ENCODE data around the gene FADS6.
"Not testable (repeated sequence)": the region's sequence is repeated elsewhere in the genome, so short reads cannot be mapped to it uniquely, and the experiment has no call there.

Gene FADS6

DNA sequence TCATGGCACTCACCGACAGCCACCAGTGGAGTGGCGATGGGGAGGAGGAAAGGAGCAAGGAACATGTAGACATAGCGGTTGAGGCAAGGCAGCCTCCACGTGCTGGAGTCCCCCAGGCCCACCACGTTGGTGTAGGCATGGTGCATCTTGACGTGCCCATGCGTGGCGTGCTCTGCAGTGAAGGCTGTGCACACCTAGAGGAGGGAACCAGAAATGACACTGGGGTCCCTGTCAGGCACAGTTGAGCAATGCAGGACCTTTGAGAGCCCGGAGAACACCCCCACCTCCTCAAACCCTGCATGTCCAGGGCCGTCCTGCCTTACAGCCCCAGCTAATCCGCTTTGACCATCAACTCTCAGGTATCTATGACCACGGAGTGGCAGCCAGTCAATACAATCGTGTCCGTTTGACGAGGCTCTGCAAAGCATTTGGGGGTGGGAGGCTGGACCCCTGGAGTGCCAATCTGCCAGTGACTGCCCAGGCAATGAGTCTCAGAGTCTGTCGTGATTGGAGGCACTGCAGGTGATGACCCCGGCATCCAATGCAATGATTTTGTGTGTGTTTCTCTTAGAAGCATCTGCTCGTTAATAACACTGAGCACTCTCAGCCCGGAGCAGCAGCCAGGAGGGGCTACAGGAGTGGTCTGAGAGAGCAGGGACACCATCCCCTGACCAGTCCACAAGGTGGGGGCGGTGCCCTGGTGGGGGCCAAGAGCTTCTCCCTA lies 10.8 kb downstream of the FADS6 start:
- DNase-seq: no peak

DNA sequence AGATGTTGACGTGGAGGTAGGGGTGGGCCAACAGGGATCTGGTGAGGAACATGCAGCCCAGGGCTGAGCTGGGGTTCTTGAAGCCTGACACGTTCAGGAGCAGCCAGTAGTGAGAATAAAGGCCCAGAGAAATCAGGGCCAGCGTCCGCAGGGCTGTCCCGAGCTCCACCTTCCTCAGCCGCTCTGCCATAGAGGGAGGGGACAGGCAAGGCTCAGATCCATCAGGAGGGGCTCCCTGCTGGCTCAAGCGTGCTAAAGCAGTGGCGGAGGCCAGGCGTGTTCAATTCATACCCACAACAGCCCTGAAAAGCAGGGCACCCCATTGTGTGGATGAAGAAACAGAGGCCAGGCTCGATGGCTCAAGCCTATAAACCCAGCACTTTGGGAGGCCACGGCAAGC lies 12.4 kb downstream of the FADS6 start:
- no peak for DNase-seq

DNA sequence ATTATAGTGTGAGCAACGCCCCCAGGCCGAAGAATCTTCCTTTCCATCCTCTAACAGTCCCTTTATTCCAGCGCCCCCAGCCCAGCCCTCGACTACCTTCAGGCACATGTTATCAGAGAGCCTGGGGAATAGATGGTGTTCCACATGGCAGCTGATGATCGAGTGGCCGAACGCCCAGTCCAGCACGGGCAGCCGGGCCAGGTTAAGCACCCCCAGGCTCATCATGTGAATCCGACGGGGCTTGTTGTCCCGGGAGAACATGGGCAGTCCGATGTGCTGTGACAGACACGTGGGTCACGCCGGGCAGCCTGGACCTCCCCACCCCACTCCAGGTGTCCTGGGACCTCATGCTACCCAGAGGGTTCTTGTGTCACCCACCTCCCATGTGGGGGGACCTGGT lies 14.1 kb downstream of the FADS6 start:
- DNase-seq: no peak

DNA sequence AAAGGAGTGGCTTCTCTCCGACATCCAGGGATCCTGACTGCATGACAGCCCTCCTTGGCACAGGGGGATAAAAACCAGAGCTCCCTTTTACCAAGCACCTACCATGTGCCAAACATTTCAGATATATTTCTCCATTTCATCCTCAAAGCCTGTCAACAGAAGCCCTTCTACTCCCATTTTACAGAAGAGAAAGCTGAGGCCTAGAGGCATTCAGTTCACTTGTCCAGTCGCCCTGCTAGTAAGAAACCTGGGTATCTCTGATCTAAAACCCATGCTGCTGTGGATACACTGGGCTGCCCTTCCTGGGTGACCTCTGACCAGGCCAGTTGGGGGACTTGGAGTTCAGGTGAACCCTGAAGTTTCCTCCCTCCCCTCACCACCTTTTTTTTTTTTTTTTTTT lies 14.8 kb downstream of the FADS6 start:
- DNase-seq: no peak

DNA sequence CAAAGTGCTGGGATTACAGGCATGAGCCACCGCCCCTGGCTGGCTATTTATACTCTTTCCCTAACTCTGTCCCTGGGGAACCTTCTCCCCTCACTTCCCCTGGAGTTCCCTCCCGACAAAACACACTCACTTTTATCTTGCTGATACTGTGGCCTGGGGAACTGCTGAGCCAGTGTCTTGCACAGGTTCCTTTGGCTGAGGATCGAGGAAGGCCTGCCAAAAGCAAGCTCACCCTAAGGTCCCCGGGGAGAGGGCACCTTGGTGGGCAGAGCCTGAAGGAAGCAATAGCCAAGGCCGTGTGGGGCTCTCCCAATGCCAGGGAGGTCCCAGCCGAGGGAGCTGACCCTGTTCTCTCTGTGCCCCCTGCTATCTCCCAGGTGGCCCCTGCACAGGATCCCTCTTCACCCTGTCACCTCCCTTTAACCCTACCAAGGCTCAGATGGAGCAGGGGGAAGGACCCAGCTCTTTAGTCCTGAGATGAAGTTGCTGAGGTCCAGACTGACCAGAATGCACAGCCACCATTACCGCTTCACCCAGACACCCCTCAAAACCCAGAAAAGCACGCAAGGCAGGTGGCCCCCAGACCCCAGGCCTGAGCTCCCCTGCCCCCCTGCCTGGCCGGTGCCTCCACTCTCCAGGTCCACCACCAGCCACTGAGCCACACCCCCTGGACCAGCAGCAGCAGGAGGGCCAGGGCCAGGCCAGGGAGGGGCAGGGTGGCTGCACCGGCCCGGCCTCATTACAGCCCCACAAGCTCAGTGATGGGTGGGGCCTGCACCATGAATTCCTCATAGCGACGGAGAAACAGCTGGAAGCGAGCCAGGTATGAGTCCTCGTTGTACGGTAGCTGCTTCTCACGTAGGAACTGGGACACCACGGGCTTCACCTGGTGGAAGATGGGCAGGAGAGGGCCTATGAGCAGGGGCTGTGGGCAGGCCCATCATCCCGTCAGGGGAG lies 15.6 kb downstream of the FADS6 start:
- DNase-seq: no peak

DNA sequence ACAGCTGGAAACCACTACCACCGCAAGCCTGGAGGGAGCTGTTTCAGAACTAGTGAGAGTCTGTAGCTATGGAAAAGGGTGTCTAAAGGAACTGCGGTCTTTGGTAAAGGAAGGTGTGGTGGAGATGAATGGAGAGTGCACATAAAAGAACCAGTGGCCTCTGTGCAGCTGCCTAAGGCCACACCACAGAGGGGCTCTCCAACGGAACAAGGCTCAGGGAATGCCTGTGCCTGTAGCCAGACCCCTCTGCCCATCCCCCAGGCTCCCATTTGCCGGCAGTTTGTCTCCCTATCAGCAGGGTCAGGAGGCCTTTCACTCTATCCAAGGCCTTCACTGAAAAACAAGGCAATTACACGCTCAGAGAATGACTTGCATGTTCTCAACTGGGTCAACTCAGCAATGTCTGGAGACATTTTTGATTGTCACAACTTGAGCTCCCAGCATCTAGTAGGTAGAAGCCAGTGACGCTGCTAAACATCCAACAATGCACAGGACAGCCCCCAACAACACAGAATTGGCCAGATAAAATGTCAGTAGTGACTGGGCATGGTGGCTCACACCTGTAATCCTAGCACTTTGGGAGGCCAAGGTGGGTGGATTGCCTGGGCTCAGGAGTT lies 17.3 kb downstream of the FADS6 start:
- no peak for DNase-seq

DNA sequence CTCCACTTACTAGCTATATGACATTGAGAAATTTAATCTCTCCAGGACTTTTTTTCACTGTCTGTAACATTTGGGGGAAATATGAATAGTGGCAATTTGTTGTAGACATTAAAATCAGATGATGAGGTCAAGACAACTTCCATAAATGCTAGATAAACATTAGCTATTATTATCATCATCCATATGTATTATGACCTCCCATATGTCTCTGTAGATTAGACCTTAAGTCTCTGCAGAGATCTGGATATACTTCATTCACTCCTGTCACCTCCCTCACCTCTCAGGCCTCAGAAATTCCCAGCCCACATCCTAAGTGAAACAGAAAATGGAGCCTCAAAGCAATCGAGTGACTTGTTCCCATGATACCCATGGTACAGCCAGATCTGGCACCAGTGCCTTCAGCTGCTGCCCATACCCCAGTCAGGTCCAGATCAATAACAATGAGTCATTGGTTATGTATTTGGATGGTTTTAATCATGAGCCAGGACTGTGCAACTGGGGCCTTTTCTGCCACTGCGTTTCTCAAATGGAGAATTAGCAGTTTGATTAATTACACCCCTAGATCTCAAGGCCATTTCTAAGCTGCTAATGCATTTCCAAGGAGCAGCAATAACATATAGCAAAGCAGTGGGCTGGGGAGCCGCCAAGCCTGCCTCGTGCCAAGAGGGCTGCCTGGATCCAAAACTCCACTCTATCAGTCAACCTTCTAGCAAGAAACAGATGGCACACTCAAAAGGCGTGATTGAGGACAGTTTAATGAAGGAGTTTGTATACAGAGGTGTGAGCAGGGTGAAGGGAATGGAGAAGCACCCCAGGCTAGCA lies 18.1 kb downstream of the FADS6 start:
- peak; percentile 36 for DNase-seq

DNA sequence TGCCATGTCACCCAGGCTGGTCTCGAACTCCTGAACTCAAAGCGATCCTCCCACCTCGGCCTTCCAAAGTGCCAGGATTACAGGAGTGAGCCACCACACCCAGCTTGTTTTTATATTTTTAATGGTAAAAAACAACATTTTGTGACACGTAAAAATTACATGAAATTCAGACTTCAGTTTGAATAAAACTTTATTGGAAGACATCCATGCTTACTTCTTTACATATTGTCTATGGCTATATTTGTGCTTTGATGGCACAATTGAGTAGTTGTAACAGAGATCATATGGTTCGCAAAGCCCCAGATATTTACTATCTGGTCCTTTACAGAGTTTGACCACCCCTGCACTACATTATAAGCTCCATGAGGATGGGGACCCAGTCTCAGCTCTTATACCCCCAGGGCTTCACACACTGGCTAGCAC lies 18.8 kb downstream of the FADS6 start:
- no peak for DNase-seq

DNA sequence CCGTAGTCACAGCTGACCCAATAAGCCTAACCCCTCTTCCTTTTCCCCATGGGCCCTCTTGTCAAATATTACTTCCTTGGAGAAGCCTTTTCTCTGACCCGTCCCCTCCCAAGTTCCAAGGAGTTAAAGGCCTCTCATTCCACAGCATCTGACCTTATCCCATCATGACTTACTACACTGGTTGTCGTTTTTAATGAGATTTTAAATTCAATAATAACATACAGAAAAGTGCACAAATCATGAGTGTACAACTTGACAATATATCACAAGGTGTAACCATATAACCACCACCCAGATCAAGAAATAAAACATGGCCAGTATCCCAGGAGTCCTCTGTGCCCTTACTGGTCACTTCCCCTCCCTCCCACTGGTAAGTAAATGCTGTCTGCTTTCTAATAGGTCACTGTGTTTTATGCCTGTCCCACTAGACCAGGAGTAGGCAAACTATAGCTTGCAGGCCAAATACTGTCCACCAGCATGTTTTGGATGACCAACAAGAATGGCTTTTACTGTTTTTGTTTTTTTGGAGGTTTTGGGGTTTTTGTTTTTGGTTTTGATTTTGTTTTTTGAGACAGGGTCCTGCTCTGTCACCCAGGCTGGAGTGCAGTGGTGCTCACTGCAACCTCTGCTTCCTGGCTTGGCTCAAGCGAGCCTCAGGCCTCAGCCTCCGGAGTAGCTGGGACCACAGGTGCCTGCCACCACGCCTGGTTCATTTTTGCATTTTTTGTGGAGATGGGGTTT lies 19.4 kb downstream of the FADS6 start:
- no peak for DNase-seq

DNA sequence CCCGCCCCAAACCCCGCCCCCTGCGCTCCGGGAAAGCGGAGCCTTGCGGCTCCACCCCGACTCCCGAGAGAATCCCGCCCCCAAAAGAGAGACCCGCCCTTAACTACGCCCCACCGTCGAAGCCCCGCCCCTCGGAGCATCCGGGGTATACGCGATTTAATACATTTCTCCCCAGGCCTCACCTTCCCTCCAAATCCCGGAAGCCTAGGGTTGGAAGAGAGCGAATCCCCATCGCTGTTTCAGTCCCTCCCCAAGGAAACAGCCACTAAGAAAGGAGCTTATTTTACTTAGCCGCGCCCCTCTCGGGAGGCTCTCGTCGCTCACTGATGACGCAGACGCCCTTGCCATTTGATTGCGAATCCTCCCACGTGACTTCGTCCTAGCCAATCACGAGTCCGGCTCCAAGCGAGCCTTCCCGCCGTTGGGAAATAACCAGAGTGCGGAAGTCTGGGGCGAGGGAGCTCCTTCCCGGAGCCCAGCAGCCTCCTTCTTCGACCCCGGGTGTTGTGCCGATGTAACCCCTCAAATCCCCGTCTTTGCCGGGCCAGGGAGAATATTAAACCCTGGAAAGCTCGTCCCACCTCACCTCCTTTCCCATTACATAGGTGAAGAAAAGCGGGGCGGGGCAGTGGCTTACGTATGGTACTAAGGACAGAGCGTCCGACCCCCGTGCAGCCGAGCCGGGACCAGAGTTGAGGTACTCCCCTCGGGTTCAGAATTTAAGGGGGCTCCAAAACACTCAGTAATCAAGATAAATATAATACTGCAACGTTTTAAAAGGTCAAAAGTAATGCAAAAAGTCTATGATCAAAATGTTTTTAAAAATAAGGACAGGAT lies 20.2 kb downstream of the FADS6 start:
- DNase-seq: peak; percentile 100

DNA sequence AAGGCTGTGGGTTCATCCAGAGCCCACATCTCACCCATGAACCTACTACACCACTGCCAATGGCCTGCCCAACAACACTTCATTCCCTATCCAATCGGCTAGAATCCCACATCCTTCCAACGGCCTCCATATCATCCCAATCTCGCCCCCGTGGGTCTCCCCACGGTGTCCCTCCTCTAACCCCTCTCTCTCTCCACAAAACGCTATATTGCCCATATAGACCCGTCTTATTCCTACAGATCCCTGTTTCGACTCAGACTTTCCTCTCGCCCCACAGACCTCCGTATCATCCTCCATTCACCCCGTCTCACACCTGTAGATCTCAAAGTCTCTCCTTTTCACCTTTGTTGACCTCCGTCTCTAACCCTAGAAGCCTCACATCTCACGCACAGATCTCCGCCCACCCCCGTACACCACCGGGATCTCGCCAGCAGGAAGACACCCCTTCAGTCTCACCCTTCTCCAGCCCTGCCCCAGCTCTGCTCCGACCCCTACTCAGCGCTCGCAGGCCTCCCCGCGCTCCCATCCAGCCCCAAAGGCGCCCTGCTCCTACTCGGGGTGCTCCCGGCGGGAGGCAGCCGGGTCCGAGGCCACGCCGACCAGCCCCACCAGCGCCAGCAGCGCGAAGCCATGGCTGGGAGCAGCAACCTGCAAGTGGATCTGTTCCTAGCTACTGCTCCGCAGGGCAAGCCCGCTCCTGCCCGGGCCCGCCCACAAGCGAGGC lies 21.0 kb downstream of the FADS6 start, which contains the start of gene FDXR:
TSS of gene FDXR (minus strand) at position 682 of the 724 bp plus-strand sequence. CDS start at position 632, 50 bp downstream.
- DNase-seq: no peak

DNA sequence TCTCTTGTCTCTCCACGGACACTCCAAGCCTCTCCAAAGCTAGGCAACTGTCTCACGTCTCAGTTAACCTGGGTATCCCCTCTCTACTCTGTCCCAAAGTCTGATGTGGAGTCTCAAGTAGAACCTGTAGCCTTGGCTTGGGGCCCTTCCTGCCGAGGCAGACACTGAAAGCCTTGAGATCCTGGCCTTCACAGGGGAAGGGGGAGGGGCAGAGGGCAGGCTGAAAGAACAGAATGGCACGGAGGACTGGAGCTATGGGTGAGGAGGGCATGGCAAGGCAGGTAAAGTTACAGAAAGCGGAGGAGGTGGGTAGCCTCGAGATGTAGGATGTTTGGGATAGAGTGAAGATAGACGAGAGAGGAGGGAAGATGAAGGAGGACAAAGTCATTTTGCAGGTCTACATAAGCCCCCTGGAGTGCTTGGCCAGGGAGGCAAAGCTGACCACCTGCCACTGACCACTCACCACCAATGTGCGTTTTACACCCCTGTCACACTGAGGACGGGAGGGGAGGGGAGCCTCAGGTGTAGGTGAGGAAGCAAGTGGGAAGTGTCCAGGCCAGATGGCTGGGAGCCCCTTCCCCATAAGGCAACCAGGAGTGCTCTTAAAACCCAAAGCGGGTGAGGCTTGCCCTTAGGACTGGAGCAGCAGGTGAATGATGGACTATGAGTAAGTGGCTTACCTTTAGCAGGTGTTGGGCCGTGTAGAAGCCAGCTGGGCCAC lies 21.9 kb downstream of the FADS6 start:
- no peak for DNase-seq

DNA sequence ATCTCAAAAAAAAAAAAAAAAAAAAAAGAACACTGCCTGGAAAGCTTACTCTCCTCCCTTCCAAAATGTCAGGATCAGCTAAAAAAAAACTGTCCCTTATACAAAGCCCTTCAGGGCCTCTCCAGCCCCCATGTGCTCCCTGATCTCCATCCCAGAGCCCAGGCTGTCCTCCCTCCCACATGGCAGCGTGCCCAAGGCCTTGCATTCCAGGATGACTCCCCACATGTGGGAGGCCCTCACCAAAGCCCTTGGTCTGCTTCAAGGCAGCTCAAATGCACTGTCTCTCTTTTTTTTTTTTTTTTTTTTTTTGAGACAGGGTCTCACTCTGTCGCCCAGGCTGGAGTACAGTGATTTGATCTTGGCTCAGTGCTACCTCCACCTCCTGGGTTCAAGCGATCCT lies 22.9 kb downstream of the FADS6 start:
- DNase-seq: no peak

DNA sequence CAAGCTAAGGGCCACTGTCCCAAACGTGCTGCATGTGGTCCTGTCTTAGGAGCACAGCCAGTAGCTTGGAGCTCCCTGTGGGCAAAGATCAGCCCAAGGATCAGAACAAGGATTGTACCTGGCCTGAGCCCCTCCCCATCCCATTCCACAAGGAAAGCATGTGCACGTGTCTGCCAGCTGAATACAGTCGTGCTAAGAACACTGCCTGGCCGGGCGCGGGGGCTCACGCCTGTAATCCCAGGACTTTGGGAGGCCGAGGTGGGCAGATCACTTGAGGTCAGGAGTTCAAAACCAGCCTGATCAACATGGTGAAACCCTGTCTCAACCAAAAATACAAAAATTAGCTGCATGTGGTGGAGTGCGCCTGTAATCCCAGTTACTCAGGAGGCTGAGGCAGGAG lies 23.4 kb downstream of the FADS6 start:
- DNase-seq: not testable (repeated sequence)

DNA sequence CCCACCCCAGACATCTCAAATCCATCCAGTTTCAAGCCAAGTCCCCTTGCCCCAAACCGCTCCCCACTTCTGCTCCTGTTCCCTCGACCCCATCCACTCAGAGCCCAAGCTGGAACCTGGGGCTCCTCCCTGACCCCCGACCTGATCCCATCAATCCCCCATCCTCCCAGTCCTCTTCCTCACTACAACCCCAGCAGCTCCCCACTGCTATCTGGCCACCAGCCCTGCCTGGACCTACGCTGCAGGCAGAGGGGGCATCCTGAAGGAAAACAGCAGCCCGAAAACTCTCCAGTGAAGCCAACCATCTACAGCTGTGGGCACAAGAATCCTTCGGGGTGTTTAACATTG lies 24.6 kb downstream of the FADS6 start:
- no peak for DNase-seq

DNA sequence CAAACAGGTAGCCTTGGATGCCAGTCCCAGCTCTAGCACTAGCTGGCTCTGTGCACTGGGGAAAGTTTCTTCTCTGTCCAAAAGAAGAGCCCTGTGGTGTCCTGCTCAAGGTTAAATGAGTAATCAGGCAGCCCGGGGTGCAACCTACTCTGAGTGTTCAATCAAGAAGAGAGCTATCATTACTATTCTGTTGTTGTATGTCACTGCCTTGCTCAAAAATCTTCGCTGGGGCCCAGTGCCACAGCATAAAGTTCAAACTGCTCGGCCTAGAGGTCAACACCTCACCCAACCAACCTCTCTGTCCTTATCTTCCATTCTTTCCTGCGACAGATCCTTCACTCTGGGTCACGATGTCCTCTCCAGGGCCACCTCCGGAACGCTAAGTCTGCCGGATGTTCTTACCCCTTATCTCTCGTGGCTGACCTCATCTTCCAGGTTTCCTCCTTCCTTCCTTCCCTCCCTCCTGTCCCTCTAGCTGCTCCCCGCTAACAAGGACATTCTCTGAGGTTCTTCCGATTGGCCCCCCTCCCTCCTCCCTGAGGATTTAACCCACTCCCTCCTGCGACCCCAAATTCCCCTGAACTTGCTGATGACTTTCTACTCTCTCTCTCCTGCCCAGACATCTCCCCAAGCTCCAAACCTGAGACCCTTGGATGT lies 25.1 kb downstream of the FADS6 start:
- DNase-seq: no peak

DNA sequence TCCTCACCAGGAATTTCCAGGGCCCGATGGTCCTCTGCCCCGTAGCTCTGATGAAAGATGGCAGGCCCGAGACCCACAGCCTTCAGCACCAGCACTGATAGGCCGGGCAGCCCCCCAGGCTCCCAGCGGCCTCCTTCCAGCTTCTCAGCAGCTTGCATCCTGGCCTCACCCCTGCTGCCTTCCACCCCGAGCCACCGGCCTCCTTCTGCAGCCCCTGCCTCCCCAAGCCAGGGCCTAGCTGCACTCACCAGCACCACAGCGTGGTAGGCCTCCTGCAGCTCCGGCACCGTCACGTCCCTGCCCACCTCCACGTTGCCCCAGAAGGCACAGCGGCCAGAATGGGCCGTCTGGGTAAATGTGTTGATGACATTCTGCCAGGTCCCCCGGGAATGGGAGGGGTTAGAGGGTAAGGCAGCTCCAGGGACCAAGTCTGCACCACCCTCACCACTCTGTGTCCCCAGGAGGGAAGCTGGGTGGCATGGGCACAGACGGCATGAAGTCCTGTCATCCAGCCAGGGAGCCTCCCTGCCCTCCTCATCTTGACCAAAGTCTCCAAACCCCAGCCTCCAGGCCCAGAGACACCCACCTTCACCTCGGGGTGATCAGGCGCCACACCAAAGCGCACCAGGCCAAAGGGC lies 27.1 kb downstream of the FADS6 start:
- DNase-seq: no peak

DNA sequence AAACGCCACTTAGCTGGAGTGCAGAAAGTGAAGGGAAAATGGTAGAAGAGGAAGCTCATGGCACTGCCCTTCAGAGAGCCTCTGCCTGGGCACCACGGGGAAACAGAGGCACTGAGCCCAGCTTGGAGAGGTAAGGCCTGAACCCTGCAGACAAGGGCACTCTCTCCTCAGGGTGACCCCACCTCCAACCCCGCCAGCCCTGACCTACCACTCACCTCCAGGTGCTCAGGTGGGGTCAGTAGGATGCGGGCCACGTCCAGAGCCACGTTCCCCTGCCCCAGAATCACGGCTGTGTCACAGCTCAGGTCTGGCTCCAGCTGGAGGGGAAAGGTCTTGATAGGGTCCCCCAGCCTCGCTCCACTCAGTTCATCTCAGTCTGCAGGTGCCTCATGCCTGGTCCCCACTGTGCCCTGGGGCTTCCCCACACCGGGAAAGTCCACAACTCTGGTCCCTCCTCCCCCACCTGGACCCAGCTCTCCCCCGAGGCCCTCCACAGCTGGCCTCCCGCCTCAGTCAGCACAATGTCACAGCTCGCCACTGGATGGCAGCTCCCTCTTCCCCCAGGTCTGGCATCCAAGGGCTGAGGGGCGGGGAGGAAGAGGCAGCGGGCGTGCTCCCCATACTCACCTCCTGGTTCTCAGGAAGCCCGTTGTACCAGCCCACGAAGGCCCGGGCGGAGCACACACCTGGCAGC lies 27.8 kb downstream of the FADS6 start:
- DNase-seq: no peak

Data from NCI-H524 treated with DMSO at 0.1 percent for 48 hours (cell line).